ENCODE data around the gene NEUROD2. TPM values are rescaled to one million over a fixed set of nuclear protein-coding genes. Genes with fewer than 3 reads are reported as not detected.
A peak's percentile ranks its signal among the peaks of the same experiment; 100 is the strongest.

The NEUROD2 gene
- total and polyA plus RNA-seq, 2 of the 13 experiments (the other 11 are each of a cell fraction or from before 2014, with no cell fraction given): not detected

DNA sequence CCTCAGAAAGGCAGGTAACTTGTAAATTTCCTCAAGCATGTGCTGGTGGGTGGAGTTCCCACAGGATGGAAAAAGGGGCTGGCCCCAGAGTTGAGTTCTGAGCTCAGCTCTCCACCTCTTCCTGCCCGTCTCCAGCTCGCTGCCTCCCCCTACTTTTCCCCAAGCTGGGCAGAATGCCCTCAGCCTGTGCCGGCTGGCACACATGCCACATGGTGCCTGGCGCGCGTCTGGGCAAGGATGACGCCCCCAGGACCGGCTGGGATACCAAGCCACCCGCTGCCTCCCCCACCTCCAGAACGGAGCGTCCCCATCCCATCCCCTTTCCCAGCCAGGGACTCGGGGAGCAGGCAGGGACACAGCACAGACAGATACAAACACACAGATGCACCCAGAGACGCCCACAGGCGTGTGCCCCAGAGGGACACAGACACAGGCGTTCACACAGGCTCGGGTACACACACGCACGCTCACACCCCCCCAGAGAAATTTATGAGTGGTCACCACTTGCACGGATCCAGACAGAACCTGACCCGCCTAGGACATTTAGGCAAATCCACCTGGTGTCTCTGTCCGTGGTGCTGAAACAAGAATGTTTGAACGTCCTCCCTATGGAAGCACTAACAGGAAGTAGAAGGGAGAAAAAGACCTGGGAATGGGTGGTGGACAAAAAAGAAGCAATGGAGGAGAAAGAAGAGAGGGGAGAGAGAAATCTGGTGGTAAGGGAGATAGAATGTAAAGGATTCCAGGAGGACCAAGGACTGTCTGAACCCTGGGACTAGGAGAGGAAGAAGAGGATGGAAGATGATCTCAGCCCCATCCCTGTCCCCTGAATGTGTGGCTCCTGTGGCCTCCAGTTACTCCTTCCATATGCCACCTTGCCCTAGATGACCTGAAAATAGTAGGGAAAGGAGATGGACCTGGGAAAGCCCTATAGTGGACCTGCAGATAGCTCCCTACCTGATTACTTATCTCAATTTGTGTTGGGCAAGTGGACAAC lies 15.5 kb downstream of the NEUROD2 start (continued):
- TF ChIP-seq CSRNP1 (CRISPR knock-in tag; IDR thresholded peaks at IDR 0.05) (no peak), EHMT2 (IDR thresholded peaks at IDR 0.05; ENCODE audit: borderline replicate concordance, low read depth, low read length) (peak; percentile 97), MLLT10 (CRISPR knock-in tag; IDR thresholded peaks at IDR 0.05) (no peak), RXRA (CRISPR knock-in tag; IDR thresholded peaks at IDR 0.05) (no peak), HDAC1 (CRISPR knock-in tag; IDR thresholded peaks at IDR 0.05) (no peak), RBFOX2 (IDR thresholded peaks at IDR 0.05; ENCODE audit: low read depth, low read length) (no peak), ZNF570 (CRISPR knock-in tag; IDR thresholded peaks at IDR 0.05; ENCODE audit: borderline replicate concordance) (no peak), KAT8 (CRISPR knock-in tag; IDR thresholded peaks at IDR 0.05) (0 out of 2 replicates have a peak, but pooled peaks have one; percentile 39), RELA (CRISPR knock-in tag; IDR thresholded peaks at IDR 0.05) (no peak), CBFB (CRISPR knock-in tag; IDR thresholded peaks at IDR 0.05) (no peak), HNF1B (CRISPR knock-in tag; IDR thresholded peaks at IDR 0.05) (no peak), FOXA3 (CRISPR knock-in tag; IDR thresholded peaks at IDR 0.05) (peak; percentile 39; the same call in 1 of the 2 replicates), RFXAP (CRISPR knock-in tag; IDR thresholded peaks at IDR 0.05; ENCODE audit: borderline replicate concordance) (peak; percentile 33; the same call in 1 of the 2 replicates), ZNF552 (CRISPR knock-in tag; IDR thresholded peaks at IDR 0.05; ENCODE audit: borderline replicate concordance) (no peak), SAFB2 (CRISPR knock-in tag; IDR thresholded peaks at IDR 0.05; ENCODE audit: borderline replicate concordance, low read depth) (no peak), ZNF674 (CRISPR knock-in tag; IDR thresholded peaks at IDR 0.05; ENCODE audit: low read depth) (no peak), IKZF4 (CRISPR knock-in tag; IDR thresholded peaks at IDR 0.05; ENCODE audit: borderline replicate concordance, low read depth, not compliant biosample characterization) (peak; percentile 46), DMAP1 (CRISPR knock-in tag; IDR thresholded peaks at IDR 0.05) (no peak), HNRNPUL1 (IDR thresholded peaks at IDR 0.05; ENCODE audit: low read depth, low read length) (no peak)
- TF ChIP-seq, protein P1, sequence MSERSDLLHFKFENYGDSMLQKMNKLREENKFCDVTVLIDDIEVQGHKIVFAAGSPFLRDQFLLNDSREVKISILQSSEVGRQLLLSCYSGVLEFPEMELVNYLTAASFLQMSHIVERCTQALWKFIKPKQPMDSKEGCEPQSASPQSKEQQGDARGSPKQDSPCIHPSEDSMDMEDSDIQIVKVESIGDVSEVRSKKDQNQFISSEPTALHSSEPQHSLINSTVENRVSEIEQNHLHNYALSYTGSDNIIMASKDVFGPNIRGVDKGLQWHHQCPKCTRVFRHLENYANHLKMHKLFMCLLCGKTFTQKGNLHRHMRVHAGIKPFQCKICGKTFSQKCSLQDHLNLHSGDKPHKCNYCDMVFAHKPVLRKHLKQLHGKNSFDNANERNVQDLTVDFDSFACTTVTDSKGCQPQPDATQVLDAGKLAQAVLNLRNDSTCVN (CRISPR knock-in tag; IDR thresholded peaks at IDR 0.05; ENCODE audit: borderline replicate concordance): peak; percentile 75
- TF ChIP-seq, protein P2, sequence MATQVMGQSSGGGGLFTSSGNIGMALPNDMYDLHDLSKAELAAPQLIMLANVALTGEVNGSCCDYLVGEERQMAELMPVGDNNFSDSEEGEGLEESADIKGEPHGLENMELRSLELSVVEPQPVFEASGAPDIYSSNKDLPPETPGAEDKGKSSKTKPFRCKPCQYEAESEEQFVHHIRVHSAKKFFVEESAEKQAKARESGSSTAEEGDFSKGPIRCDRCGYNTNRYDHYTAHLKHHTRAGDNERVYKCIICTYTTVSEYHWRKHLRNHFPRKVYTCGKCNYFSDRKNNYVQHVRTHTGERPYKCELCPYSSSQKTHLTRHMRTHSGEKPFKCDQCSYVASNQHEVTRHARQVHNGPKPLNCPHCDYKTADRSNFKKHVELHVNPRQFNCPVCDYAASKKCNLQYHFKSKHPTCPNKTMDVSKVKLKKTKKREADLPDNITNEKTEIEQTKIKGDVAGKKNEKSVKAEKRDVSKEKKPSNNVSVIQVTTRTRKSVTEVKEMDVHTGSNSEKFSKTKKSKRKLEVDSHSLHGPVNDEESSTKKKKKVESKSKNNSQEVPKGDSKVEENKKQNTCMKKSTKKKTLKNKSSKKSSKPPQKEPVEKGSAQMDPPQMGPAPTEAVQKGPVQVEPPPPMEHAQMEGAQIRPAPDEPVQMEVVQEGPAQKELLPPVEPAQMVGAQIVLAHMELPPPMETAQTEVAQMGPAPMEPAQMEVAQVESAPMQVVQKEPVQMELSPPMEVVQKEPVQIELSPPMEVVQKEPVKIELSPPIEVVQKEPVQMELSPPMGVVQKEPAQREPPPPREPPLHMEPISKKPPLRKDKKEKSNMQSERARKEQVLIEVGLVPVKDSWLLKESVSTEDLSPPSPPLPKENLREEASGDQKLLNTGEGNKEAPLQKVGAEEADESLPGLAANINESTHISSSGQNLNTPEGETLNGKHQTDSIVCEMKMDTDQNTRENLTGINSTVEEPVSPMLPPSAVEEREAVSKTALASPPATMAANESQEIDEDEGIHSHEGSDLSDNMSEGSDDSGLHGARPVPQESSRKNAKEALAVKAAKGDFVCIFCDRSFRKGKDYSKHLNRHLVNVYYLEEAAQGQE (IDR thresholded peaks at IDR 0.05; ENCODE audit: borderline replicate concordance in 1 of 2, low read depth in 1 of 2, low read length in 2 of 2): peak; percentile 80 to 96

All from HepG2 (cell line).